Left colon (tissue), 2 donors: ENCODE measurements around the gene RAP1GAP2. TPM values are rescaled to one million over a fixed set of nuclear protein-coding genes. Genes with fewer than 3 reads are reported as not detected.

Experiments used
- ATAC-seq: fragments of 200-7000 bp; cut with Tn5 transposase; one replicate; pipeline ENCODE4 v1.9.1; 2020; ENCODE audit warnings: mild to moderate bottlenecking, moderate library complexity
- DNase-seq, 2 donors: peaks; one replicate each; pipeline ENCODE4 v3.0.0-alpha.2; 2020
- intact Hi-C, 2 donors: fragments of 100-400 bp; cut with DNase I in 1 of 2; cut with micrococcal nuclease in 1 of 2; formaldehyde crosslinking; loops; one replicate each; pipeline versions ENCODE4 v1.11.2 to v1.14.0; 2022; cut with DNase I, micrococcal nuclease
- total RNA-seq, 2 donors: library from RNA; stranded (reverse); fragmentation: NEBNext Ultra II Directional; extraction: Animal tissue kit (Norgen Biotek cat#: 25700); gene quantifications; one replicate each; pipeline ENCODE4 v1.2.1, GENCODE V29; 2021
- donor health status: DM: no; HTN: no; CAD: no.
- donor health status: DM: yes; HTN: yes; CAD: no.

The RAP1GAP2 gene
- total RNA-seq, 2 donors from 2014 or later, result 40.8 to 55.2 TPM

- DNase-seq (no peak), ATAC-seq (no peak)
- intact Hi-C loops, result no loop called here
Measured at GRCh38 chr17:2925011-2925410, 128.8 kb downstream of the RAP1GAP2 start.

GRCh38 chr17:2926019-2926650, 129.9 kb downstream of the RAP1GAP2 start:
- intact Hi-C loops, result no loop called here
- ATAC-seq, result no peak
- DNase-seq, result no peak

- ATAC-seq, result no peak
- intact Hi-C loops, result no loop called here
- no peak for DNase-seq
Measured at GRCh38 chr17:2928294-2928890, 132.2 kb downstream of the RAP1GAP2 start.

- peak; percentile 46 to 68 for DNase-seq
- ATAC-seq, result peak; percentile 79
- intact Hi-C loops, result no loop called here
Measured at GRCh38 chr17:2929881-2930533, 133.8 kb downstream of the RAP1GAP2 start.

GRCh38 chr17:2931876-2932275, 135.6 kb downstream of the RAP1GAP2 start:
- intact Hi-C loops, result no loop called here
- DNase-seq (no peak), ATAC-seq (no peak)

- DNase-seq (no peak), ATAC-seq (no peak)
- intact Hi-C loops, result no loop called here
Measured at GRCh38 chr17:2932946-2933345, 136.7 kb downstream of the RAP1GAP2 start.

- intact Hi-C loops, result no loop called here
- ATAC-seq, result no peak
- DNase-seq, result no peak
Measured at GRCh38 chr17:2933606-2934005, 137.4 kb downstream of the RAP1GAP2 start.

- DNase-seq, result no peak
- ATAC-seq, result no peak
- intact Hi-C loops, result no loop called here
Measured at GRCh38 chr17:2935632-2936031, 139.4 kb downstream of the RAP1GAP2 start.

- intact Hi-C loops, result no loop called here
- DNase-seq, result no peak
- ATAC-seq, result no peak
Measured at GRCh38 chr17:2936351-2936750, 140.1 kb downstream of the RAP1GAP2 start.

GRCh38 chr17:2936771-2937321, 140.6 kb downstream of the RAP1GAP2 start:
- ATAC-seq (no peak), DNase-seq (no peak)
- intact Hi-C loops, result no loop called here

- intact Hi-C loops, result no loop called here
- no peak for DNase-seq
- no peak for ATAC-seq
Measured at GRCh38 chr17:2937331-2938003, 141.2 kb downstream of the RAP1GAP2 start.

GRCh38 chr17:2939714-2940351, 143.6 kb downstream of the RAP1GAP2 start:
- ATAC-seq, result peak; percentile 87
- peak; percentile 52 to 58 for DNase-seq
- intact Hi-C loops, result no loop called here

- peak; percentile 55 for ATAC-seq
- intact Hi-C loops, result no loop called here
- DNase-seq, result peak in 1 of 2 donors; percentile 47
Measured at GRCh38 chr17:2940352-2940751, 144.1 kb downstream of the RAP1GAP2 start.

- intact Hi-C loops, result no loop called here
- DNase-seq (no peak), ATAC-seq (no peak)
Measured at GRCh38 chr17:2943981-2944380, 147.7 kb downstream of the RAP1GAP2 start.

GRCh38 chr17:2945299-2945698, 149.1 kb downstream of the RAP1GAP2 start:
- no peak for ATAC-seq
- DNase-seq, result no peak
- intact Hi-C loops, result no loop called here

GRCh38 chr17:2946144-2946543, 149.9 kb downstream of the RAP1GAP2 start:
- DNase-seq, result no peak
- ATAC-seq, result no peak
- intact Hi-C loops, result no loop called here

GRCh38 chr17:2947588-2947950, 151.3 kb downstream of the RAP1GAP2 start:
- intact Hi-C loops, result no loop called here
- no peak for ATAC-seq
- no peak for DNase-seq

- intact Hi-C loops, result no loop called here
- ATAC-seq, result no peak
- DNase-seq, result no peak
Measured at GRCh38 chr17:2947996-2948550, 151.8 kb downstream of the RAP1GAP2 start.
